ENCODE measurements around the gene CDH24.

DNA sequence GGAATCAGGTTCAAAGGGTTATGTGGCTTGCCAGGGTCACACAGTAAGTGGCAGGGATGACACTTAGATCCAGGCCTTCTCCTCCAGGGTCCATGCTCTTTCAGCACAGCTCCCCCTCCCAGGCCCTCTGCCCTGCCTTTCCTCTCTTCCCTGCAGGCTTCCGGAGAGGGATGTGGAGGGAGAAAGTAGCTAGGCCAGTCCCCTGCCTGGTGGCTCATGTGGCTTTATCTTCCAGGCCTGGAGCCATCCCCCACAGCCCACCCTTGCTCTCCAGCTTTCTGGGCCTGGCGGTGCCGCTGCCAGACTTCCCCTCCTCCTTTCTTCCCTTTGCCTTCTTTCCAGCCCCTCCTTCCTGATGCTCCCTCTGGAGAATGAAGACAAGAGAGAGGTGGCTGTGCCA lies 13.6 kb downstream of the CDH24 start:
- TF ChIP-seq, protein P1, sequence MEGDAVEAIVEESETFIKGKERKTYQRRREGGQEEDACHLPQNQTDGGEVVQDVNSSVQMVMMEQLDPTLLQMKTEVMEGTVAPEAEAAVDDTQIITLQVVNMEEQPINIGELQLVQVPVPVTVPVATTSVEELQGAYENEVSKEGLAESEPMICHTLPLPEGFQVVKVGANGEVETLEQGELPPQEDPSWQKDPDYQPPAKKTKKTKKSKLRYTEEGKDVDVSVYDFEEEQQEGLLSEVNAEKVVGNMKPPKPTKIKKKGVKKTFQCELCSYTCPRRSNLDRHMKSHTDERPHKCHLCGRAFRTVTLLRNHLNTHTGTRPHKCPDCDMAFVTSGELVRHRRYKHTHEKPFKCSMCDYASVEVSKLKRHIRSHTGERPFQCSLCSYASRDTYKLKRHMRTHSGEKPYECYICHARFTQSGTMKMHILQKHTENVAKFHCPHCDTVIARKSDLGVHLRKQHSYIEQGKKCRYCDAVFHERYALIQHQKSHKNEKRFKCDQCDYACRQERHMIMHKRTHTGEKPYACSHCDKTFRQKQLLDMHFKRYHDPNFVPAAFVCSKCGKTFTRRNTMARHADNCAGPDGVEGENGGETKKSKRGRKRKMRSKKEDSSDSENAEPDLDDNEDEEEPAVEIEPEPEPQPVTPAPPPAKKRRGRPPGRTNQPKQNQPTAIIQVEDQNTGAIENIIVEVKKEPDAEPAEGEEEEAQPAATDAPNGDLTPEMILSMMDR (IDR thresholded peaks at IDR 0.05; ENCODE audit: control extremely low read depth in 1 of 3, insufficient read depth in 1 of 3, low read depth in 1 of 3, low read length in 3 of 3) = no peak
- TF ChIP-seq POLR2A (IDR thresholded peaks at IDR 0.05; ENCODE audit: control extremely low read depth in 1 of 2, low read depth in 2 of 2, low read length in 2 of 2) (no peak), JUN (IDR thresholded peaks at IDR 0.05; ENCODE audit: low read depth, low read length) (no peak), NRF1 (IDR thresholded peaks at IDR 0.05; ENCODE audit: low read depth, low read length) (no peak), MAFK (IDR thresholded peaks at IDR 0.05; ENCODE audit: low read depth, low read length) (no peak), HDAC2 (IDR thresholded peaks at IDR 0.05; ENCODE audit: borderline replicate concordance in 1 of 2, low read depth in 2 of 2, low read length in 2 of 2) (no peak), EZH2 (IDR thresholded peaks at IDR 0.05; ENCODE audit: low read depth, low read length, severe bottlenecking) (no peak), EP300 (IDR thresholded peaks at IDR 0.05; ENCODE audit: borderline replicate concordance in 1 of 2, low read depth in 2 of 2, low read length in 2 of 2) (no peak), SUZ12 (IDR thresholded peaks at IDR 0.05; ENCODE audit: low read length) (no peak)
- TF ChIP-seq, protein P2, sequence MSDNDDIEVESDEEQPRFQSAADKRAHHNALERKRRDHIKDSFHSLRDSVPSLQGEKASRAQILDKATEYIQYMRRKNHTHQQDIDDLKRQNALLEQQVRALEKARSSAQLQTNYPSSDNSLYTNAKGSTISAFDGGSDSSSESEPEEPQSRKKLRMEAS (IDR thresholded peaks at IDR 0.05) = no peak

All from H1 (cell line).